WTC11 (cell line): ENCODE results near the gene MEIOSIN. TPM values are rescaled to one million over a fixed set of nuclear protein-coding genes. Genes with fewer than 3 reads are reported as not detected.

Experiments used
- ATF3 ChIP-seq: sonication (generic); formaldehyde crosslinking; conservative IDR thresholded peaks from 2 replicates; pipeline ENCODE4 v1.8.1; 2022; ENCODE audit warnings: mild to moderate bottlenecking, missing genetic modification reagents
- CBFB ChIP-seq: sonication (generic); formaldehyde crosslinking; IDR thresholded peaks from 2 replicates; pipeline ENCODE4 v1.8.1; 2022; ENCODE audit warnings: mild to moderate bottlenecking, low read depth, missing genetic modification reagents
- CDX4 ChIP-seq: fragments of 250-450 bp; sonication (Bioruptor Pico); IDR thresholded peaks from 2 replicates; pipeline ENCODE4 v1.9.0; 2021; ENCODE audit warnings: moderate library complexity, mild to moderate bottlenecking, inconsistent platforms, borderline replicate concordance
- CREB1 ChIP-seq: sonication (generic); formaldehyde crosslinking; IDR thresholded peaks from 2 replicates; pipeline ENCODE4 v1.8.0; 2023; ENCODE audit warnings: mild to moderate bottlenecking, missing genetic modification reagents
- CTCF ChIP-seq: fragments of 200-600 bp; IDR thresholded peaks from 2 replicates; pipeline ENCODE4 v1.8.0; 2022; ENCODE audit warnings: antibody characterized with exemption
- ELF4 ChIP-seq: sonication (generic); formaldehyde crosslinking; IDR thresholded peaks from 2 replicates; pipeline ENCODE4 v1.8.1; 2022; ENCODE audit warnings: low read depth, mild to moderate bottlenecking, moderate library complexity, missing genetic modification reagents
- ERG ChIP-seq: fragments of 250-450 bp; sonication (Bioruptor Pico); IDR thresholded peaks from 2 replicates; pipeline ENCODE4 v1.8.0; 2021; ENCODE audit warnings: mild to moderate bottlenecking
- FOXJ3 ChIP-seq: sonication (generic); formaldehyde crosslinking; IDR thresholded peaks from 2 replicates; pipeline ENCODE4 v1.9.0; 2021; ENCODE audit warnings: missing genetic modification reagents, mild to moderate bottlenecking, borderline replicate concordance
- FOXK1 ChIP-seq: sonication (generic); formaldehyde crosslinking; IDR thresholded peaks from 2 replicates; pipeline ENCODE4 v1.8.0; 2022; ENCODE audit warnings: mild to moderate bottlenecking, moderate library complexity, missing genetic modification reagents
- FOXP1 ChIP-seq: sonication (generic); formaldehyde crosslinking; IDR thresholded peaks from 2 replicates; pipeline ENCODE4 v1.8.0; 2022; ENCODE audit warnings: missing genetic modification reagents, mild to moderate bottlenecking, moderate library complexity, borderline replicate concordance
- FOXP4 ChIP-seq: sonication (generic); formaldehyde crosslinking; IDR thresholded peaks from 2 replicates; pipeline ENCODE4 v1.8.0; 2022; ENCODE audit warnings: mild to moderate bottlenecking, missing genetic modification reagents
- JAZF1 ChIP-seq: fragments of 250-450 bp; sonication (Bioruptor Pico); IDR thresholded peaks from 2 replicates; pipeline ENCODE4 v1.9.0; 2021; ENCODE audit warnings: moderate library complexity, mild to moderate bottlenecking, inconsistent platforms
- JUN ChIP-seq: sonication (generic); formaldehyde crosslinking; IDR thresholded peaks from 2 replicates; pipeline ENCODE4 v1.8.0; 2023; ENCODE audit warnings: mild to moderate bottlenecking, missing genetic modification reagents
- KAT7 ChIP-seq: sonication (generic); formaldehyde crosslinking; IDR thresholded peaks from 2 replicates; pipeline ENCODE4 v1.8.1; 2023; ENCODE audit warnings: missing genetic modification reagents, mild to moderate bottlenecking, borderline replicate concordance
- NFATC4 ChIP-seq: fragments of 250-450 bp; sonication (Bioruptor Pico); IDR thresholded peaks from 2 replicates; pipeline ENCODE4 v1.9.0; 2021; ENCODE audit warnings: mild to moderate bottlenecking
- NR3C1 ChIP-seq: sonication (generic); formaldehyde crosslinking; conservative IDR thresholded peaks from 2 replicates; pipeline ENCODE4 v1.8.1; 2023; ENCODE audit warnings: low read depth, mild to moderate bottlenecking, missing genetic modification reagents
- PRRX2 ChIP-seq: fragments of 250-450 bp; sonication (Bioruptor Pico); IDR thresholded peaks from 2 replicates; pipeline ENCODE4 v1.8.0; 2021; ENCODE audit warnings: mild to moderate bottlenecking
- SP1 ChIP-seq: sonication (generic); formaldehyde crosslinking; conservative IDR thresholded peaks from 2 replicates; pipeline ENCODE4 v1.8.1; 2022; ENCODE audit warnings: missing genetic modification reagents
- STAT6 ChIP-seq: sonication (generic); formaldehyde crosslinking; conservative IDR thresholded peaks from 2 replicates; pipeline ENCODE4 v1.8.1; 2023; ENCODE audit warnings: mild to moderate bottlenecking, low read depth, missing genetic modification reagents, moderate library complexity
- TEAD1 ChIP-seq: sonication (generic); formaldehyde crosslinking; IDR thresholded peaks from 2 replicates; pipeline ENCODE4 v1.8.0; 2022; ENCODE audit warnings: mild to moderate bottlenecking, missing genetic modification reagents
- TP53 ChIP-seq: sonication (generic); formaldehyde crosslinking; IDR thresholded peaks from 2 replicates; pipeline ENCODE4 v1.8.1; 2023; ENCODE audit warnings: mild to moderate bottlenecking, missing genetic modification reagents
- USF1 ChIP-seq: sonication (generic); formaldehyde crosslinking; IDR thresholded peaks from 2 replicates; pipeline ENCODE4 v1.8.0; 2022; ENCODE audit warnings: mild to moderate bottlenecking, missing genetic modification reagents
- ZBTB21 ChIP-seq: sonication (generic); formaldehyde crosslinking; IDR thresholded peaks from 2 replicates; pipeline ENCODE4 v1.8.1; 2023; ENCODE audit warnings: mild to moderate bottlenecking, missing genetic modification reagents, borderline replicate concordance
- ZNF138 ChIP-seq: sonication (generic); formaldehyde crosslinking; conservative IDR thresholded peaks from 2 replicates; pipeline ENCODE4 v1.8.1; 2022; ENCODE audit warnings: mild to moderate bottlenecking, moderate library complexity, missing genetic modification reagents
- ZNF232 ChIP-seq: sonication (generic); formaldehyde crosslinking; IDR thresholded peaks from 2 replicates; pipeline ENCODE4 v1.8.0; 2022; ENCODE audit warnings: mild to moderate bottlenecking, missing genetic modification reagents
- ZNF263 ChIP-seq: sonication (generic); formaldehyde crosslinking; IDR thresholded peaks from 2 replicates; pipeline ENCODE4 v1.8.1; 2022; ENCODE audit warnings: low read depth, mild to moderate bottlenecking, moderate library complexity, missing genetic modification reagents
- ZNF423 ChIP-seq: fragments of 250-450 bp; sonication (Bioruptor Pico); IDR thresholded peaks from 2 replicates; pipeline ENCODE4 v2.1.2; 2022; ENCODE audit warnings: mild to moderate bottlenecking, moderate library complexity
- ZSCAN18 ChIP-seq: fragments of 250-450 bp; sonication (Bioruptor Pico); IDR thresholded peaks from 2 replicates; pipeline ENCODE4 v2.1.2; 2022; ENCODE audit warnings: mild to moderate bottlenecking, moderate library complexity
- total RNA-seq: library from RNA; stranded (reverse); gene quantifications from 3 replicates; pipeline ENCODE4 v1.2.3, GENCODE V29; 2021

Gene MEIOSIN
- total RNA-seq, 1 experiment from 2014 or later, result not detected

- TF ChIP-seq ZNF423 (CRISPR knock-in tag) (no peak), ZSCAN18 (CRISPR knock-in tag) (no peak), JUN (no peak), JAZF1 (CRISPR knock-in tag) (no peak), FOXP4 (CRISPR knock-in tag) (peak; percentile 80), ATF3 (CRISPR knock-in tag) (no peak), USF1 (CRISPR knock-in tag) (peak; percentile 19; the same call in 1 of the 2 replicates), ERG (no peak), KAT7 (CRISPR knock-in tag) (0 out of 2 replicates have a peak, but pooled peaks have one; percentile 69), FOXJ3 (CRISPR knock-in tag) (no peak), CTCF (no peak), STAT6 (CRISPR knock-in tag) (no peak), CBFB (CRISPR knock-in tag) (no peak), FOXK1 (0 out of 2 replicates have a peak, but pooled peaks have one; percentile 8), TEAD1 (CRISPR knock-in tag) (0 out of 2 replicates have a peak, but pooled peaks have one; percentile 35), TP53 (CRISPR knock-in tag) (no peak), NFATC4 (CRISPR knock-in tag) (no peak), CDX4 (no peak), ZNF138 (CRISPR knock-in tag) (no peak), SP1 (CRISPR knock-in tag) (peak; percentile 80), NR3C1 (no peak), ZBTB21 (CRISPR knock-in tag) (no peak), ZNF263 (CRISPR knock-in tag) (no peak), FOXP1 (CRISPR knock-in tag) (peak; percentile 48; the same call in 1 of the 2 replicates), ELF4 (CRISPR knock-in tag) (no peak), PRRX2 (CRISPR knock-in tag) (no peak), CREB1 (CRISPR knock-in tag) (0 out of 2 replicates have a peak, but pooled peaks have one; percentile 23), ZNF232 (CRISPR knock-in tag) (no peak)
Measured at GRCh38 chr19:45692187-45693105, 40.8 kb upstream of the MEIOSIN start, which contains the start of gene QPCTL (continued).
